Glutamatergic neuron (in vitro differentiated cells): ENCODE measurements around the gene ANAPC15. TPM values are rescaled to one million over a fixed set of nuclear protein-coding genes. Genes with fewer than 3 reads are reported as not detected.

Source experiments
- microRNA-seq: library from miRNA; unstranded; fragments of <30 nt; microRNA quantifications from one replicate; pipeline ENCODE4, GENCODE V29; 2020; ENCODE audit not compliant: unreplicated experiment
- total RNA-seq: library from RNA; stranded (reverse); fragmentation: NEBNext Ultra II Directional; extraction: Animal tissue kit (Norgen Biotek cat#: 25700); gene quantifications from one replicate; pipeline ENCODE4 v1.2.1, GENCODE V29; 2021; ENCODE audit not compliant: unreplicated experiment

The ANAPC15 gene
- total RNA-seq, 1 donor from 2014 or later: 31.9 TPM

Small RNA genes within 50 kb of the gene (microRNA-seq; reads per million reads assigned to microRNA genes)
- gene MIR3165: 0.55 reads per million

Other genes with a start within 250 kb of the ANAPC15 start
- gene DEFB131B, start 234.2 kb downstream of the ANAPC15 start, total RNA-seq: not detected
- 7.6 TPM for gene XNDC1N, start 184.1 kb downstream of the ANAPC15 start, total RNA-seq
- gene RNF121, start 183.6 kb downstream of the ANAPC15 start, total RNA-seq: 40.4 TPM
- gene IL18BP, start 113.8 kb downstream of the ANAPC15 start, total RNA-seq: 13.1 TPM
- 207 TPM for gene NUMA1, start 32.2 kb downstream of the ANAPC15 start, total RNA-seq
- gene LRRC51, start 31.8 kb downstream of the ANAPC15 start, total RNA-seq: 8.3 TPM
- gene LAMTOR1, start 9.4 kb downstream of the ANAPC15 start, total RNA-seq: 68.3 TPM
- not detected for gene TOMT, start 6.8 kb downstream of the ANAPC15 start, total RNA-seq
- not detected for gene FOLR3, start 23.0 kb upstream of the ANAPC15 start, total RNA-seq
- gene FOLR1, start 79.4 kb upstream of the ANAPC15 start, total RNA-seq: not detected
- not detected for gene FOLR2, start 104.1 kb upstream of the ANAPC15 start, total RNA-seq
- 62.8 TPM for gene INPPL1, start 112.1 kb upstream of the ANAPC15 start, total RNA-seq
- 12.0 TPM for gene PHOX2A, start 131.5 kb upstream of the ANAPC15 start, total RNA-seq